Measurements from ENCODE around the gene PRXL2A. TPM values are rescaled to one million over a fixed set of nuclear protein-coding genes. Genes with fewer than 3 reads are reported as not detected.

PRXL2A gene
- total RNA-seq, 1 experiment from 2014 or later: 47.1 TPM

DNA sequence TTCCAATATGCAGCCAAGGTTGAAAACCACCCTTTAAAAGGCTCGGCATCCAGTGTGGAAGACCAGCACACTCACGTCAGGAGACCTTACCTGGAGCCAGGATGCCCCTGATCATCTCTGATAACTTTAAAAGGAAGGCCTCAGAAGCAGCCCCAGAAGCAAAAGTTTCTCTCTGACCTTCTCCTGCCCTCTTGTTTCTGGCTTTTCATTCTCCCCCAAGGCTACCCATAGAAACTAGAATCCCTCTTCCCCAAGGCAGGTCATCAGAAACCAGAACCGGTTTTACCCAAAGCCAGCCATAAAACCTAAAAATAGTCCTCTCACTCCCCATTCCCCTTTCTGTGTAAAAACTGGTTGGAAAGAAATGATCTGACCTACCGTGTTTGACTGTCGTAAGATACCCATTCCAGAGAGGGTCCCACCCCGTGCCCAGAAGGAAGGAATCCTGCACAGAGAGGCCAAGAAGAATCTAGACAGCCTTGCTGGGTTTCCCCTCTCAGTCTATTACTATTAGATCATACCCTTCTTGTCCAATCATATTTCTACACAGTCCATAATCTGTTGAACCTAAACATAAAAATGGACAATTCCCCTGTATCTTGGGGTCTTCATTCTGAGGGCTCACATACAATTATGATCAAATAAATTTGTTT is 28.2 kb downstream of the PRXL2A start:
- no peak overlapping the region for H2AFZ ChIP-seq (ENCODE audit: low read length)
- no peak overlapping the region for H2BK120ac ChIP-seq (ENCODE audit: low read depth, low read length, poor library complexity, severe bottlenecking)
- H3K27me3 ChIP-seq (ENCODE audit: insufficient read depth, low read length): no peaks in the 10 kb centered on the region
- H4K5ac ChIP-seq (ENCODE audit: insufficient read length, low read depth, low read length): no peak overlapping the region
- no peak overlapping the region for H2BK5ac ChIP-seq (ENCODE audit: insufficient read length, low read length)
- no peak overlapping the region for H3K56ac ChIP-seq (ENCODE audit: insufficient read length, low read depth, low read length)
- H2AK5ac ChIP-seq (ENCODE audit: insufficient read length, low read length): no peak overlapping the region
- H3T11ph ChIP-seq (ENCODE audit: low read length): no peak overlapping the region
- no peak overlapping the region for H3K4ac ChIP-seq (ENCODE audit: low read depth, low read length)
- H4K20me1 ChIP-seq (ENCODE audit: control insufficient read depth, insufficient read depth, insufficient read length): no peaks in the 10 kb centered on the region
- H4K91ac ChIP-seq (ENCODE audit: insufficient read length, low read depth, low read length): no peak overlapping the region
- no peak overlapping the region for H2BK20ac ChIP-seq (ENCODE audit: low read depth, low read length, poor library complexity, severe bottlenecking)
- no peak overlapping the region for H3K14ac ChIP-seq (ENCODE audit: insufficient read depth, low read length)
- no peaks in the 10 kb centered on the region for H3K23me2 ChIP-seq (ENCODE audit: insufficient read length, low read depth, low read length, poor library complexity, severe bottlenecking)
- H3K79me2 ChIP-seq (ENCODE audit: insufficient read depth, low read length): no peaks in the 10 kb centered on the region
- DNase-seq: no peak
- H2BK12ac ChIP-seq (ENCODE audit: insufficient read length, low read depth, low read length): no peak overlapping the region
- H3K36me3 Mint-ChIP-seq (ENCODE audit: insufficient read depth in 1 of 3, low read depth in 3 of 3): peaks cover 9 to 14% (median 11%) of the 10 kb centered on the region in 3 experiments; a peak in 5 of 7 replicates
- no peaks in the 10 kb centered on the region for H3K9me3 Mint-ChIP-seq
- no peaks in the 10 kb centered on the region for H3K79me1 ChIP-seq (ENCODE audit: insufficient read depth, low read depth, low read length, poor library complexity, severe bottlenecking)
- H3K4me1 Mint-ChIP-seq: peaks cover 5 to 18% of the 10 kb centered on the region in 2 experiments
- no peak overlapping the region for H3K18ac ChIP-seq (ENCODE audit: insufficient read length, low read depth, low read length)
- no CpG with 5 or more reads among the region's 6 CpGs for WGBS (ENCODE audit: extremely low coverage, insufficient read length, low lambda C conversion rate)
- no peak overlapping the region for H3K9ac ChIP-seq (ENCODE audit: extremely low read depth, insufficient read length, low read length)
- H3K9me3 ChIP-seq (ENCODE audit: control insufficient read depth, low read depth, low read length): no peaks in the 10 kb centered on the region
- no peak overlapping the region for H4K8ac ChIP-seq (replicated peaks; ENCODE audit: insufficient read length, low read depth, low read length)
- H3K27ac Mint-ChIP-seq: no peak overlapping the region; a peak in 1 of 7 replicates
- H3K4me1 ChIP-seq (ENCODE audit: insufficient read depth, low read length): no peaks in the 10 kb centered on the region; the same call in 1 of the 2 replicates
- H3K4me2 ChIP-seq (ENCODE audit: insufficient read depth, insufficient read length, low read length): no peak overlapping the region
- H3K23ac ChIP-seq (ENCODE audit: insufficient read length, low read depth, low read length): no peak overlapping the region
- H3K27me3 Mint-ChIP-seq (ENCODE audit: low read depth): peaks cover 1% of the 10 kb centered on the region; the same call in 1 of the 2 replicates
- no peak overlapping the region for H3K27ac ChIP-seq (ENCODE audit: insufficient read length, low read depth, low read length)
- TF ChIP-seq, protein P1, sequence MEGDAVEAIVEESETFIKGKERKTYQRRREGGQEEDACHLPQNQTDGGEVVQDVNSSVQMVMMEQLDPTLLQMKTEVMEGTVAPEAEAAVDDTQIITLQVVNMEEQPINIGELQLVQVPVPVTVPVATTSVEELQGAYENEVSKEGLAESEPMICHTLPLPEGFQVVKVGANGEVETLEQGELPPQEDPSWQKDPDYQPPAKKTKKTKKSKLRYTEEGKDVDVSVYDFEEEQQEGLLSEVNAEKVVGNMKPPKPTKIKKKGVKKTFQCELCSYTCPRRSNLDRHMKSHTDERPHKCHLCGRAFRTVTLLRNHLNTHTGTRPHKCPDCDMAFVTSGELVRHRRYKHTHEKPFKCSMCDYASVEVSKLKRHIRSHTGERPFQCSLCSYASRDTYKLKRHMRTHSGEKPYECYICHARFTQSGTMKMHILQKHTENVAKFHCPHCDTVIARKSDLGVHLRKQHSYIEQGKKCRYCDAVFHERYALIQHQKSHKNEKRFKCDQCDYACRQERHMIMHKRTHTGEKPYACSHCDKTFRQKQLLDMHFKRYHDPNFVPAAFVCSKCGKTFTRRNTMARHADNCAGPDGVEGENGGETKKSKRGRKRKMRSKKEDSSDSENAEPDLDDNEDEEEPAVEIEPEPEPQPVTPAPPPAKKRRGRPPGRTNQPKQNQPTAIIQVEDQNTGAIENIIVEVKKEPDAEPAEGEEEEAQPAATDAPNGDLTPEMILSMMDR (conservative IDR thresholded peaks at IDR 0.05): no peak
- no peak overlapping the region for H3K4me3 Mint-ChIP-seq
- H2BK15ac ChIP-seq (ENCODE audit: low read depth, low read length): no peak overlapping the region
